ENCODE data around the gene INHBC. TPM values are rescaled to one million over a fixed set of nuclear protein-coding genes. Genes with fewer than 3 reads are reported as not detected.

INHBC gene
- total RNA-seq, 1 donor from 2014 or later = not detected

DNA sequence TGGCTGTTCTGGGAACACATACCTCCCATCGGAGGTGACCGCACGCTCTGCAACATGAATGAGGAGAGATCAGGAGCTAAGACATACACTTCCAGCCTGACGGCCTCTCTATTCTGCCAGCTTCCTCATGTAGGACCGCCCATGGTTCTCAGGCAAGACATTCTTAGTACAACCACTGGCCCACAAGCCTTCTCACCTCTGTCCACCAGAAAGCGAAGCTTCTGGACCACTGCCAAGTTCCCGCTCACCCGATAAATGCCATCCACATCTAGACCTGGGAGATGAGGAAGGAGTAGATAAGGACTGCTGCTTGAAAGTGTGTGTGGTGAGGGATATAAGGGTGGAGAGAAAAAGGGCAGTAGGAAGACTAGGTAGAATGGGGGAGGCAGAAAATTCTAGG lies 39.8 kb downstream of the INHBC start:
- peaks cover 41% of the 10 kb centered on the region for H3K4me1 Mint-ChIP-seq (ENCODE audit: unreplicated experiment)
- no peak for DNase-seq (ENCODE audit: low spot score)
- peak overlapping the region; percentile 85 for H3K4me3 Mint-ChIP-seq (ENCODE audit: unreplicated experiment)
- H3K27ac Mint-ChIP-seq (ENCODE audit: unreplicated experiment) = peak overlapping the region; percentile 55
- H3K9me3 Mint-ChIP-seq (ENCODE audit: unreplicated experiment) = no peaks in the 10 kb centered on the region
- peaks cover 24% of the 10 kb centered on the region for H3K27me3 Mint-ChIP-seq (ENCODE audit: unreplicated experiment)
- peaks cover 28% of the 10 kb centered on the region for H3K36me3 Mint-ChIP-seq (ENCODE audit: low read depth, unreplicated experiment)
- TF ChIP-seq, protein P1, sequence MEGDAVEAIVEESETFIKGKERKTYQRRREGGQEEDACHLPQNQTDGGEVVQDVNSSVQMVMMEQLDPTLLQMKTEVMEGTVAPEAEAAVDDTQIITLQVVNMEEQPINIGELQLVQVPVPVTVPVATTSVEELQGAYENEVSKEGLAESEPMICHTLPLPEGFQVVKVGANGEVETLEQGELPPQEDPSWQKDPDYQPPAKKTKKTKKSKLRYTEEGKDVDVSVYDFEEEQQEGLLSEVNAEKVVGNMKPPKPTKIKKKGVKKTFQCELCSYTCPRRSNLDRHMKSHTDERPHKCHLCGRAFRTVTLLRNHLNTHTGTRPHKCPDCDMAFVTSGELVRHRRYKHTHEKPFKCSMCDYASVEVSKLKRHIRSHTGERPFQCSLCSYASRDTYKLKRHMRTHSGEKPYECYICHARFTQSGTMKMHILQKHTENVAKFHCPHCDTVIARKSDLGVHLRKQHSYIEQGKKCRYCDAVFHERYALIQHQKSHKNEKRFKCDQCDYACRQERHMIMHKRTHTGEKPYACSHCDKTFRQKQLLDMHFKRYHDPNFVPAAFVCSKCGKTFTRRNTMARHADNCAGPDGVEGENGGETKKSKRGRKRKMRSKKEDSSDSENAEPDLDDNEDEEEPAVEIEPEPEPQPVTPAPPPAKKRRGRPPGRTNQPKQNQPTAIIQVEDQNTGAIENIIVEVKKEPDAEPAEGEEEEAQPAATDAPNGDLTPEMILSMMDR (IDR thresholded peaks at IDR 0.05; ENCODE audit: unreplicated experiment) = no peak

DNA sequence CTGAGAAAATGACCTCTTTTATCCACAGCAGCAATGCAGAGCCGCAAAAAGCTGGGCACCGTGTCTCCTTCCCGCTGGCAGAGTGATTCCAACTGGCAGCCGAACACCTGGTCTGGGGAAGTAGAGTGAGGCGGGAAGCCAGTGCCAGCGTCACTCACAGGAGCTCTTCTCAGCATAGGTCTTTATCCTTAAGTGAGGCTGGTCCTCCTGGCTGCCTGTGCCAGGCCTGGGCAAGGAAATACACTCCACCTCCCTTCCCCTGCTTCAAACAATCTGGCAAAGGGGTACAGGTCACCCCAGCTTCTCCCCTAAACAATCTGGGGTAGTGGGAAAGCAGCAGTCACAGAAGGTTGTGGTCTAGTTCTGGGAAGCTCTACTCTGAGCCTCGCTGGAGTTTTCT lies 40.3 kb downstream of the INHBC start:
- H3K27ac Mint-ChIP-seq (ENCODE audit: unreplicated experiment) = peak overlapping the region; percentile 55
- TF ChIP-seq, protein P1 (IDR thresholded peaks at IDR 0.05; ENCODE audit: unreplicated experiment) = no peak
- H3K27me3 Mint-ChIP-seq (ENCODE audit: unreplicated experiment) = peaks cover 27% of the 10 kb centered on the region
- peak overlapping the region; percentile 85 for H3K4me3 Mint-ChIP-seq (ENCODE audit: unreplicated experiment)
- no peak for DNase-seq (ENCODE audit: low spot score)
- no peaks in the 10 kb centered on the region for H3K9me3 Mint-ChIP-seq (ENCODE audit: unreplicated experiment)
- H3K36me3 Mint-ChIP-seq (ENCODE audit: low read depth, unreplicated experiment) = peaks cover 33% of the 10 kb centered on the region
- peaks cover 45% of the 10 kb centered on the region for H3K4me1 Mint-ChIP-seq (ENCODE audit: unreplicated experiment)

DNA sequence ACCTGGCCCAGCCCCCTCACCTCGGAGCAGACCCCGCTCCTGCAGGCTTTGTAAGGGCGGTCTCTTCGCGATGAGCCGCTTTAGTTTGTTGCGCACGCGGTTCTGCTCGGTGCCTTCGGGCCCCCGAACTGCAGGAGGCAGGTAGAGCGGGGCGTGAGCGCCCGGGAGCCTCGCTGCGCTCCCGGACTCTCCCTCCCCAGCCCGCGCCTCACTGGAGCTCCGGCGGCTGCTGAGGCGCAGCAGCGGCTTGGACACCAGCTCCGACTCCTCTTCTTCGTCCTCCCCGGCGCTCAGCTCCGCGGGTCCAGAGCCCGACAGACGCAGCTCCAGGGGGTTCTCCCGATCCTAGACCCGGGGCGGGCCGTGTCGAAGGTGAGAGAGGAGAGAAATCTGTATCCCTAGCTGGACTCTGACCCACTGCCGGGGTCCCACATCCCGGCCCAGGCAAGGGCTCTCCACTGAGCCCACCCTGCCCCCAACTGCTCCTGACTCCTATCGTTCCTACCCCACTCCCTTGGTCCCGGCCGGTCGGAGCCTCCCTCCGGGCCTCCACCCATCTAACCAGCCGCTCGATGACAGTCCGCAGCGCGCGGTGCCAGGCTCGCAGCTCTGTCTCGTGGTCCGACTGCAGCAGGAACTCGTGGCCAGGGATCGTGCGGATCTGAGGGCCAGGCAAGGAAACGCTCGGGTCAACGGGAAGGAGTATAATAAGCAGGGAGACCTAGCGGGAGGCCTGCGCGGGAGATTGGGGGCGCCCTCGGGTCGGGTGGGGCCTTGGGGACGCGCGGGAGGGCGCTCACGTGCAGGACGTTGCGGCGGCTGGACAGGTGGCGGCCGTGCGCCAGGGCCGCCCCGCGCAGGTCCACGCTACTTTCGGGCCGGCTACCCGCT lies 40.9 kb downstream of the INHBC start:
- H3K27ac Mint-ChIP-seq (ENCODE audit: unreplicated experiment) = no peak overlapping the region
- H3K4me3 Mint-ChIP-seq (ENCODE audit: unreplicated experiment) = peak overlapping the region; percentile 90
- peaks cover 33% of the 10 kb centered on the region for H3K36me3 Mint-ChIP-seq (ENCODE audit: low read depth, unreplicated experiment)
- DNase-seq (ENCODE audit: low spot score) = peak; percentile 55
- peaks cover 50% of the 10 kb centered on the region for H3K4me1 Mint-ChIP-seq (ENCODE audit: unreplicated experiment)
- TF ChIP-seq, protein P1 (IDR thresholded peaks at IDR 0.05; ENCODE audit: unreplicated experiment) = no peak
- H3K27me3 Mint-ChIP-seq (ENCODE audit: unreplicated experiment) = peaks cover 26% of the 10 kb centered on the region
- no peaks in the 10 kb centered on the region for H3K9me3 Mint-ChIP-seq (ENCODE audit: unreplicated experiment)

DNA sequence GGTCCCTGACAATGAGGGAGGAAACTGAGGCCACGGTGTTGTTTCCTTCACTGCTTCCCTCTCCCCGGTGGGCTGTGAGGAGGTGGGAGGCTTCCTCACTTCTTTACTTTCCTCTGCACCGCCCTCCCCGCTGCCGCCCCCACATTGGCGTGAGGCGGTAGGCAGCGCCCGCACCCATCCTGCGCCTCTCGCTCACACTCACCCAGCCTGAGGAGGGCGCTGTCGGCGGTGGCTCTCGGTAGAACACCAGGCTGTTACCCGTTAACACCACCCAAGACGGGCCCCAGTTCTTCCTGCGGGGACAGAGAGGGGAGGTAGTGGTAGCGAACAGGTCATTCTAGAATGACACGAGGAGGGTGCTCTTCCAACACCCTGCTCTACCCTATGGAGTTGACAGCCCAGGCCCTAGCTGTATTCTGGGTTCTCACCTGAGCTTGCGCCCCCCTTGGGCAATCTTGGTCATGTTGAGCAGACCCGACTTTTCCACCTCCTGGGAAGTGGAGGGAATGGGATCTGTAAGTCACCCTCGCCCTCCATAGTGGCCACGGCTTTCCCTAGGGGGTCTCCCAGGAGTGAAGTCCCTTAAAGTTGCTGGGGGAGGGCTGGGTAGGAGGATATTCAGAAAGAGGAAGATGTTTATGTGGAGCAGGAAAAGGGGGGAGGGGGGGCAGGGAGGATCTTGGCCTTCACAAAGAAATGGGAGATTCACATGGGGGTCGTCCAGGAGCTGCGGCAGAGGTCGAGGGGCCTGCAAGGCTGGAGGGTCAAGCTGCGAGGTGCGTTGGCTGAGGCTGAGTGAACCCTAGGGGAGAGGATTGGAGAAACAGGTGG lies 41.8 kb downstream of the INHBC start:
- Mint-ChIP-seq H3K9me3 (ENCODE audit: unreplicated experiment) (no peaks in the 10 kb centered on the region), H3K4me1 (ENCODE audit: unreplicated experiment) (peaks cover 55% of the 10 kb centered on the region), H3K27me3 (ENCODE audit: unreplicated experiment) (peaks cover 26% of the 10 kb centered on the region), H3K4me3 (ENCODE audit: unreplicated experiment) (peak overlapping the region; percentile 91), H3K27ac (ENCODE audit: unreplicated experiment) (peak overlapping the region; percentile 91), H3K36me3 (ENCODE audit: low read depth, unreplicated experiment) (peaks cover 33% of the 10 kb centered on the region)
- TF ChIP-seq, protein P1 (IDR thresholded peaks at IDR 0.05; ENCODE audit: unreplicated experiment) = peak; percentile 37
- peak; percentile 63 for DNase-seq (ENCODE audit: low spot score)

Measured in endothelial cell (in vitro differentiated cells).